OCI-LY7 (cell line): ENCODE data around the gene NME3. TPM values are rescaled to one million over a fixed set of nuclear protein-coding genes. Genes with fewer than 3 reads are reported as not detected.
"Not testable (repeated sequence)": the region's sequence is repeated elsewhere in the genome, so short reads cannot be mapped to it uniquely, and the experiment has no call there.

ENCODE experiments used
- BruUV-seq: library from RNA; stranded (reverse); fragments of 400-500 nt; replicated peaks from 2 replicates; lab custom pipeline; 2021; lab: Mats Ljungman, UMichigan
- CTCF ChIA-PET: fragments of 300-600 bp; sonication (Branson Sonifier 250); formaldehyde crosslinking; loops from one replicate; lab custom pipeline; 2022; ENCODE audit warnings: antibody characterized with exemption; ENCODE audit not compliant: unreplicated experiment; lab: Charles Lee
- POLR2A ChIA-PET: fragments of 300-600 bp; sonication (Branson Sonifier 250); formaldehyde crosslinking; loops from one replicate; lab custom pipeline; 2022; ENCODE audit warnings: antibody characterized with exemption; lab: Charles Lee
- DNase-seq: peaks from one replicate; pipeline ENCODE4 v3.0.0-alpha.2; 2015; ENCODE audit warnings: low spot score
- H2AFZ ChIP-seq: fragments of 200-600 bp; sonication (generic), shearing (Covaris generic); 2 replicates; pipeline ENCODE4 v1.6.1; 2014; ENCODE audit warnings: mild to moderate bottlenecking, antibody characterized with exemption, low read length, moderate library complexity
- H3K27ac ChIP-seq: fragments of 200-600 bp; sonication (generic); 2 replicates; pipeline ENCODE4 v1.5.1; 2014; ENCODE audit warnings: mixed run types, low read depth, mild to moderate bottlenecking, moderate library complexity, low read length, inconsistent platforms; ENCODE audit not compliant: poor library complexity, severe bottlenecking
- H3K36me3 ChIP-seq: fragments of 200-600 bp; sonication (generic); 2 replicates; pipeline ENCODE4 v1.6.1; 2014; ENCODE audit warnings: mild to moderate bottlenecking, antibody characterized with exemption, low read length, moderate library complexity, mixed read lengths; ENCODE audit not compliant: insufficient read depth
- H3K4me1 ChIP-seq: fragments of 200-600 bp; sonication (generic); 2 replicates; pipeline ENCODE4 v1.5.1; 2014; ENCODE audit warnings: mild to moderate bottlenecking, low read length; ENCODE audit not compliant: insufficient read depth, poor library complexity, severe bottlenecking
- H3K4me2 ChIP-seq: fragments of 200-600 bp; sonication (generic); 2 replicates; pipeline ENCODE4 v1.6.1; 2014; ENCODE audit warnings: mild to moderate bottlenecking, low read length
- H3K4me3 ChIP-seq: fragments of 200-600 bp; sonication (generic); 2 replicates; pipeline ENCODE4 v1.5.1; 2014; ENCODE audit warnings: mild to moderate bottlenecking, low read depth, low read length; ENCODE audit not compliant: poor library complexity, severe bottlenecking
- H3K79me2 ChIP-seq: fragments of 200-600 bp; sonication (generic); 2 replicates; pipeline ENCODE4 v1.6.1; 2016; ENCODE audit warnings: low read depth, mild to moderate bottlenecking, low read length, moderate library complexity, mixed read lengths; ENCODE audit not compliant: insufficient read depth
- H3K9me2 ChIP-seq: fragments of 200-600 bp; sonication (generic); 2 replicates; pipeline ENCODE4 v1.6.1; 2016; ENCODE audit warnings: mild to moderate bottlenecking, low read length, mixed read lengths; ENCODE audit not compliant: insufficient read depth
- H3K9me3 ChIP-seq: fragments of 200-600 bp; sonication (generic); 2 replicates; pipeline ENCODE4 v1.6.1; 2014; ENCODE audit warnings: mild to moderate bottlenecking, mixed run types, low read length, mixed read lengths
- H4K20me1 ChIP-seq: fragments of 200-600 bp; sonication (generic); 2 replicates; pipeline ENCODE4 v1.6.1; 2014; ENCODE audit warnings: mild to moderate bottlenecking, antibody characterized with exemption, low read length, moderate library complexity, mixed read lengths; ENCODE audit not compliant: insufficient read depth
- EZH2phosphoT487 ChIP-seq: fragments of 200-600 bp; sonication (generic); IDR thresholded peaks from 2 replicates; pipeline ENCODE4 v1.6.1; 2018; ENCODE audit warnings: low read depth, borderline replicate concordance, mild to moderate bottlenecking, mixed run types, antibody characterized with exemption, low read length, moderate library complexity, mixed read lengths
- intact Hi-C: fragments of 100-400 bp; cut with micrococcal nuclease; formaldehyde crosslinking; loops from one replicate; pipeline ENCODE4 v1.10.0; 2022; ENCODE audit not compliant: unreplicated experiment
- total RNA-seq, 2 experiments: library from RNA; depleted of rRNA in 1 of 2; stranded (reverse); fragments of >200 nt in 1 of 2; shearing (Covaris generic) in 1 of 2; gene quantifications; 2 replicates each; pipeline ENCODE4 v1.2.3, GENCODE V29; 2014 to 2022
- TF ChIP-seq, protein P1 (sequence below): fragments of 200-600 bp; sonication (generic); conservative IDR thresholded peaks from 2 replicates; pipeline ENCODE4 v1.5.1; 2014; ENCODE audit warnings: mild to moderate bottlenecking, antibody characterized with exemption, low read length, moderate library complexity, mixed read lengths

NME3 gene
- total RNA-seq, 2 experiments from 2014 or later = 34.8 to 54.5 TPM

DNA sequence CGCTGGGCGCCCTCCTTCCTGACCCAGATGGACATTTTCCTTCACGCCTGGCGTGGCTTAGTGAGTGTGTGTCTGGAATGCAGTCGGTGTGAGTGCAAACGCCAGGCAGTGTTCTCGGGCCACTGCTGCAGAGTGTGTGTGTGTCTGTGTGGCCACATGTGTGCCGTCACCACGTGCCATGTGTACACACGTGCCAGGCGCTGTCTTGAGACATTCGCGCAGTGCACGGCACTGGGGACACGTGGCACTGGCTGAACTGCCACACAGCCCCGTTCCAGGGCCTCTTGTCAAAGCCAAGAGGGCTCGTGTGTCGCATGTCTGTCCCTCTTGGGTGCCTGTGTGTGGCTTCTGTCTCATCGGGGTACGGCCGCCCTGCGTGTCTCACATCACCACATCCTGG is 36.5 kb downstream of the NME3 start:
- peaks cover 42% of the 10 kb centered on the region for H3K36me3 ChIP-seq
- no peak overlapping the region for H3K4me2 ChIP-seq
- CTCF ChIA-PET = no interaction called here
- no peak overlapping the region for H3K27ac ChIP-seq
- intact Hi-C loops = no loop called here
- no peak overlapping the region for H2AFZ ChIP-seq
- TF ChIP-seq, protein P1, sequence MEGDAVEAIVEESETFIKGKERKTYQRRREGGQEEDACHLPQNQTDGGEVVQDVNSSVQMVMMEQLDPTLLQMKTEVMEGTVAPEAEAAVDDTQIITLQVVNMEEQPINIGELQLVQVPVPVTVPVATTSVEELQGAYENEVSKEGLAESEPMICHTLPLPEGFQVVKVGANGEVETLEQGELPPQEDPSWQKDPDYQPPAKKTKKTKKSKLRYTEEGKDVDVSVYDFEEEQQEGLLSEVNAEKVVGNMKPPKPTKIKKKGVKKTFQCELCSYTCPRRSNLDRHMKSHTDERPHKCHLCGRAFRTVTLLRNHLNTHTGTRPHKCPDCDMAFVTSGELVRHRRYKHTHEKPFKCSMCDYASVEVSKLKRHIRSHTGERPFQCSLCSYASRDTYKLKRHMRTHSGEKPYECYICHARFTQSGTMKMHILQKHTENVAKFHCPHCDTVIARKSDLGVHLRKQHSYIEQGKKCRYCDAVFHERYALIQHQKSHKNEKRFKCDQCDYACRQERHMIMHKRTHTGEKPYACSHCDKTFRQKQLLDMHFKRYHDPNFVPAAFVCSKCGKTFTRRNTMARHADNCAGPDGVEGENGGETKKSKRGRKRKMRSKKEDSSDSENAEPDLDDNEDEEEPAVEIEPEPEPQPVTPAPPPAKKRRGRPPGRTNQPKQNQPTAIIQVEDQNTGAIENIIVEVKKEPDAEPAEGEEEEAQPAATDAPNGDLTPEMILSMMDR = no peak
- TF ChIP-seq EZH2phosphoT487 = no peak
- POLR2A ChIA-PET = interaction anchor here (0.6 kb wide), 1 partner anchor 30 kb away, joined by 3 read pairs; no protein-coding TSS in a partner anchor
- H3K4me3 ChIP-seq = no peak overlapping the region
- DNase-seq = no peak
- H3K79me2 ChIP-seq = no peaks in the 10 kb centered on the region
- BruUV-seq = no TSS peak
- H3K4me1 ChIP-seq = no peaks in the 10 kb centered on the region
- peaks cover 28% of the 10 kb centered on the region for H3K9me3 ChIP-seq
- no peaks in the 10 kb centered on the region for H3K9me2 ChIP-seq
- no peaks in the 10 kb centered on the region for H4K20me1 ChIP-seq

DNA sequence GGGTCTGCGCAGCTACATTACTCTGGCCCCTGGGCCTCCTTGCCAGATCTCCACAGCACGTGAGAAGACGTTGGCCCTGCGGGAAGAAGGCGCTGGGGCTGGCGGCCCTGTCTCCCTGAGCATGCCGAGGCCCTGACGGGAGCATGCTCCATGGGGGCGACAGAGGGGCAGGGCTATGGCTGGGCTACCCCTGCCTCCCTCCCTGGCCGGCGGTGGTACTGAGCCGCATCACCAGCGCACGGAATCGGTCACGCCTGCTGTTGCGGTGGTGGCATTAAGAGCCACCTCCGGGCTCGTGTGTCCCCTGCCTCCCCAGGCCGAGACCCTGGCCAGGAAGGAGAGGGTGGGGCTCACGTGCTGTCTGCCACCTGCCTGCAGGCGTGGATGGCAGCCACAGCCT is 37.2 kb downstream of the NME3 start:
- Histone ChIP-seq H3K4me2 (no peak overlapping the region), H3K4me3 (no peak overlapping the region), H3K9me3 (peaks cover 22% of the 10 kb centered on the region), H3K36me3 (peaks cover 48% of the 10 kb centered on the region), H3K27ac (no peak overlapping the region), H3K9me2 (no peaks in the 10 kb centered on the region), H3K79me2 (no peaks in the 10 kb centered on the region), H4K20me1 (no peaks in the 10 kb centered on the region), H2AFZ (no peak overlapping the region), H3K4me1 (no peaks in the 10 kb centered on the region)
- intact Hi-C loops = no loop called here
- ChIA-PET CTCF (no interaction called here), POLR2A (no interaction called here)
- DNase-seq = no peak
- no TSS peak for BruUV-seq
- TF ChIP-seq EZH2phosphoT487 = no peak
- TF ChIP-seq, protein P1 = no peak

DNA sequence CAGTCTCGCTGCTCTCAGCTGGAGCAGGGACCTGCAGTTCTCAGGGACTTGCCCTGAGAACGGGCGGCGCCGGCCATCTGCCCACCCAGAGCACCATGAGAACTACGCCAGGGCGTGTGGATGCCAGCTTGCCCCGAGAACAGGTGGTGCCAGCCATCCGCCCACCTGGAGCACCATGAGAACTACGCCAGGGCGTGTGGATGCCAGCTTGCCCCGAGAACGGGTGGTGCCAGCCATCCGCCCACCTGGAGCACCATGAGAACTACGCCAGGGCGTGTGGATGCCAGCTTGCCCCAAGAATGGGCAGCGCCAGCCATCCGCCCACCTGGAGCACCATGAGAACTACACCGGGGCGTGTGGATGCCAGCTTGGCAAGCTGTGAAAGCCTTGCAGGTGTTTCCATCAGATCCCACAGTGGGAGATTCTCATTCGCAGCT is 38.8 kb downstream of the NME3 start:
- H3K36me3 ChIP-seq = peaks cover 61% of the 10 kb centered on the region
- POLR2A ChIA-PET, H3K4me2 ChIP-seq, H3K4me3 ChIP-seq, H2AFZ ChIP-seq, H4K20me1 ChIP-seq, BruUV-seq, H3K79me2 ChIP-seq, H3K4me1 ChIP-seq, H3K27ac ChIP-seq, intact Hi-C loops, CTCF ChIA-PET, DNase-seq, H3K9me2 ChIP-seq: not testable (repeated sequence)
- H3K9me3 ChIP-seq = peaks cover 20% of the 10 kb centered on the region
